Central memory CD8-positive, alpha-beta T cell (primary cell): ENCODE measurements around the gene CAMK2B.
"Not testable (repeated sequence)": the region's sequence is repeated elsewhere in the genome, so short reads cannot be mapped to it uniquely, and the experiment has no call there.

ENCODE experiments used
- ATAC-seq: fragments of 150-1000 bp; cut with Tn5 transposase; replicated peaks from 2 replicates; pipeline ENCODE4 v1.10.0; 2022; ENCODE audit warnings: mild to moderate bottlenecking, moderate FRiP score, moderate number of reproducible peaks; ENCODE audit not compliant: poor library complexity, severe bottlenecking; ENCODE audit errors: extremely low read depth
- DNase-seq, 2 donors: peaks; one replicate each; pipeline ENCODE4 v3.0.0; 2021; ENCODE audit warnings: low spot score in 2 of 2
- H3K27ac Mint-ChIP-seq: one replicate; pipeline ENCODE4 v1.8.0; 2022; ENCODE audit warnings: low read depth, mild to moderate bottlenecking, moderate library complexity, mixed read lengths
- H3K27me3 Mint-ChIP-seq: one replicate; pipeline ENCODE4 v1.8.0; 2022; ENCODE audit warnings: mixed read lengths
- H3K36me3 Mint-ChIP-seq: one replicate; pipeline ENCODE4 v1.8.0; 2022; ENCODE audit warnings: mild to moderate bottlenecking, moderate library complexity, mixed read lengths; ENCODE audit not compliant: insufficient read depth
- H3K4me1 Mint-ChIP-seq: one replicate; pipeline ENCODE4 v1.8.0; 2022; ENCODE audit warnings: mixed read lengths
- H3K4me3 Mint-ChIP-seq: one replicate; pipeline ENCODE4 v1.8.0; 2022; ENCODE audit warnings: mild to moderate bottlenecking, moderate library complexity, mixed read lengths
- H3K9me3 Mint-ChIP-seq: one replicate; pipeline ENCODE4 v1.8.0; 2022; ENCODE audit warnings: mixed read lengths

The CAMK2B gene

GRCh38 chr7:44211126-44211675 lies 114.2 kb downstream of the CAMK2B start:
- Mint-ChIP-seq H3K4me1 (peaks cover 5% of the 10 kb centered on the region), H3K4me3 (no peak overlapping the region), H3K9me3 (no peaks in the 10 kb centered on the region), H3K36me3 (peaks cover 49% of the 10 kb centered on the region), H3K27me3 (no peaks in the 10 kb centered on the region), H3K27ac (no peak overlapping the region)
- no peak for ATAC-seq
- no peak for DNase-seq

- Mint-ChIP-seq H3K4me3 (no peak overlapping the region), H3K4me1 (peaks cover 10% of the 10 kb centered on the region), H3K36me3 (peaks cover 54% of the 10 kb centered on the region), H3K27me3 (no peaks in the 10 kb centered on the region), H3K27ac (no peak overlapping the region), H3K9me3 (no peaks in the 10 kb centered on the region)
- DNase-seq (no peak), ATAC-seq (no peak)
Measured at GRCh38 chr7:44210107-44210506, 115.3 kb downstream of the CAMK2B start.

- Mint-ChIP-seq H3K9me3 (no peaks in the 10 kb centered on the region), H3K4me1 (peaks cover 25% of the 10 kb centered on the region), H3K36me3 (peaks cover 59% of the 10 kb centered on the region), H3K27ac (no peak overlapping the region), H3K4me3 (no peak overlapping the region), H3K27me3 (no peaks in the 10 kb centered on the region)
- DNase-seq (no peak), ATAC-seq (no peak)
Measured at GRCh38 chr7:44208085-44208484, 117.3 kb downstream of the CAMK2B start.

- no peak overlapping the region for H3K27ac Mint-ChIP-seq
- peaks cover 47% of the 10 kb centered on the region for H3K36me3 Mint-ChIP-seq
- no peaks in the 10 kb centered on the region for H3K9me3 Mint-ChIP-seq
- no peak for DNase-seq
- no peak overlapping the region for H3K4me3 Mint-ChIP-seq
- peaks cover 41% of the 10 kb centered on the region for H3K4me1 Mint-ChIP-seq
- H3K27me3 Mint-ChIP-seq = no peaks in the 10 kb centered on the region
- ATAC-seq = no peak
Measured at GRCh38 chr7:44206008-44206407, 119.4 kb downstream of the CAMK2B start.

DNA sequence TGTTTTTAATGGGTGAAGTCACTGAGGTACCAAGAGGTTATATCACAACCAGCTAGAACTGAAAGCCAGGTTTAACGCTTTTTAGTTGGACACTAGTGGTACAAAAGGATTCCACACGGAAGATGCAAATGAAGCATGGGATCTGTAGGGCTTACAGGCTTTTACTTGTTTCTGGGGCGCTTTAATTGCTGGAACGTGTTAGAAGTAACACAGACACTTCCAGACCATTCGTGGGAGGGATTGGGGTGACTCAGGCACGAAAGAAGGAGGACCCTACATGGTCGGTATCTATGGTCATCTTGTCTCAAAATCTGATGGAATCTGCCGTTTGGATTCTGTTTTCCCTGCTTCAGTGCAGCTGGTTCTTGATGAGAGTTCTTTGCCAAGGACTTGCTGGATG lies 123.6 kb downstream of the CAMK2B start:
- peaks cover 15% of the 10 kb centered on the region for H3K36me3 Mint-ChIP-seq
- DNase-seq (no peak), ATAC-seq (no peak)
- H3K4me3 Mint-ChIP-seq = peak overlapping the region; percentile 80
- no peak overlapping the region for H3K27ac Mint-ChIP-seq
- H3K4me1 Mint-ChIP-seq = peaks cover 40% of the 10 kb centered on the region
- no peaks in the 10 kb centered on the region for H3K9me3 Mint-ChIP-seq
- peaks cover 12% of the 10 kb centered on the region for H3K27me3 Mint-ChIP-seq

- Mint-ChIP-seq H3K36me3 (peaks cover 12% of the 10 kb centered on the region), H3K27me3 (peaks cover 12% of the 10 kb centered on the region), H3K4me3 (peak within 1 kb of the TSS; percentile 80), H3K27ac (no peak within 1 kb of the TSS), H3K4me1 (peaks cover 36% of the 10 kb centered on the region), H3K9me3 (no peaks in the 10 kb centered on the region)
- DNase-seq = peak; percentile 83 to 86
- ATAC-seq = peak; percentile 99
Measured at GRCh38 chr7:44200699-44201461, 124.5 kb downstream of the CAMK2B start, which contains the start of gene YKT6. YKT6 (plus strand) TSS chr7:44200978; CDS start chr7:44201136, 158 bp downstream.

GRCh38 chr7:44200163-44200562 lies 125.2 kb downstream of the CAMK2B start:
- not testable (repeated sequence) for H3K36me3 Mint-ChIP-seq, DNase-seq, H3K9me3 Mint-ChIP-seq, H3K27ac Mint-ChIP-seq, ATAC-seq
- peaks cover 12% of the 10 kb centered on the region for H3K27me3 Mint-ChIP-seq
- H3K4me3 Mint-ChIP-seq = peak overlapping the region; percentile 80
- peaks cover 31% of the 10 kb centered on the region for H3K4me1 Mint-ChIP-seq

GRCh38 chr7:44197474-44197873 lies 127.9 kb downstream of the CAMK2B start:
- no peak overlapping the region for H3K27ac Mint-ChIP-seq
- peaks cover 11% of the 10 kb centered on the region for H3K4me1 Mint-ChIP-seq
- DNase-seq (no peak), ATAC-seq (no peak)
- H3K36me3 Mint-ChIP-seq = no peaks in the 10 kb centered on the region
- H3K4me3 Mint-ChIP-seq = no peak overlapping the region
- H3K9me3 Mint-ChIP-seq = no peaks in the 10 kb centered on the region
- peaks cover 33% of the 10 kb centered on the region for H3K27me3 Mint-ChIP-seq

- no peak for ATAC-seq
- Mint-ChIP-seq H3K4me1 (peaks cover 1% of the 10 kb centered on the region), H3K27ac (no peak overlapping the region), H3K9me3 (no peaks in the 10 kb centered on the region), H3K27me3 (peaks cover 41% of the 10 kb centered on the region), H3K36me3 (no peaks in the 10 kb centered on the region), H3K4me3 (no peak overlapping the region)
- DNase-seq = no peak
Measured at GRCh38 chr7:44196450-44196872, 128.9 kb downstream of the CAMK2B start.

GRCh38 chr7:44195889-44196288 lies 129.5 kb downstream of the CAMK2B start:
- no peak overlapping the region for H3K4me3 Mint-ChIP-seq
- H3K27me3 Mint-ChIP-seq = peaks cover 46% of the 10 kb centered on the region
- H3K4me1 Mint-ChIP-seq = no peaks in the 10 kb centered on the region
- DNase-seq (no peak), ATAC-seq (no peak)
- H3K9me3 Mint-ChIP-seq = no peaks in the 10 kb centered on the region
- H3K36me3 Mint-ChIP-seq = no peaks in the 10 kb centered on the region
- H3K27ac Mint-ChIP-seq = no peak overlapping the region

DNA sequence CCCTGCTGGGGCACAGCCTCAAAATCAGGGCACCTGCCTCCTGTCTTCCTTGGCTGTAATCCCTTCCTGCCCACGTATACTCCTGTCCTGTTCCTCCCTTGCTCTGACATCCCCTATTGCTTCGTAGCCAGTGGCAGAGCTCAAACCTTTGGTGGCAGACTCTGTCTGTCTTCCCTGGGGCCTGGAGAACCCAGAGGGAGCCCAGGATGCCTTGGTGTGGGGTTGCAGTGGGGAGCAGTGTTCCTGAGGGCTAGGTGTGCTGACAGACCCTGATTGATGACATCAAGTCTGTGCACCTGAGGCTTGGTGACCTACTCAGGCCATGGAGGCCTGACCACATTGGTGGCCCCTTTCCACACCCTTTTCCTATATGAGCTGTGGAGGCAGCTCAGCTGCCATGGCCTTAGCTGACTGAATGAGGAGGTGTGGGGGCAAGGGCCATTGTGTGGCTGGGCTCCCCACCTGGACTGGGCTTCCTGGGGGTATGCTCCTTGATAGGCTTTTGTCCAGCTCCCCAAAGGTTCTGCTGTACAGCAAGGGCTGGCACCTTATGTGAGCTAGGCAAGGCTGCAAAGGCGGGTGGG lies 130.7 kb downstream of the CAMK2B start:
- Mint-ChIP-seq H3K36me3 (no peaks in the 10 kb centered on the region), H3K9me3 (no peaks in the 10 kb centered on the region), H3K4me3 (no peak overlapping the region), H3K27ac (no peak overlapping the region), H3K27me3 (peaks cover 55% of the 10 kb centered on the region), H3K4me1 (no peaks in the 10 kb centered on the region)
- no peak for ATAC-seq
- DNase-seq = no peak

- DNase-seq = no peak
- H3K36me3 Mint-ChIP-seq = no peaks in the 10 kb centered on the region
- H3K9me3 Mint-ChIP-seq = no peaks in the 10 kb centered on the region
- H3K27ac Mint-ChIP-seq = no peak overlapping the region
- H3K27me3 Mint-ChIP-seq = peaks cover 55% of the 10 kb centered on the region
- no peak overlapping the region for H3K4me3 Mint-ChIP-seq
- ATAC-seq = no peak
- H3K4me1 Mint-ChIP-seq = no peaks in the 10 kb centered on the region
Measured at GRCh38 chr7:44194069-44194468, 131.3 kb downstream of the CAMK2B start.
